GM18861 (cell line): ENCODE data around the gene CAV2.

ENCODE experiments used
- ATAC-seq: cut with Tn5 transposase; IDR thresholded peaks from one replicate; pipeline ENCODE4 v1.9.1; 2021; ENCODE audit not compliant: unreplicated experiment

The CAV2 gene

DNA sequence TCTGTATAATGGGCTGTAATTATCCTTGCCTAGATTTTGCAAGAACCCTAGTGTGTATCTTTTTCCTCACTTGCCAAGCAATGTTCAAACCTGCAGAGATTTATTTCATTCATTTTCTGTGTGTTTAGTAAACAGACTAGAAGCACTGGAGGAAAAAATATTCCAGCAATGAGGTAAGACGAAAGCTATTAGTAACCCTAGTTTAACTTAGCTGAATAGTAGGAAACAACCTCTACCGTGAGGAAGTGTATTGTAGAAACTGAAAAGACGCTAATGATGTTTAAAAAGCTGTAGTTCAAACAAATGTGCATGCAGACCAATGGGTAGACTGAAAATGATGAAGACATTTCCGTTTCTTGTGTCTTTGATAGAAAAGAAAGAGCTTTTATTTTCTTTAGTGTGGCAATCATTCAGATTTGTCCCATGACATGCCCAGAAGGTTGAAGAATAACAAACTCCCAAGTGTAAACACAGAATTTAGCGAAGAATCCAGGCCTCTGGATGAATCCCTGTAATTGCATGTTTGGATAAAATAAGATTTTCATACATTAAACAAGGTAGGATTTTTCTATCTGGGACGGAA is 46.0 kb downstream of the CAV2 start:
- no peak for ATAC-seq

DNA sequence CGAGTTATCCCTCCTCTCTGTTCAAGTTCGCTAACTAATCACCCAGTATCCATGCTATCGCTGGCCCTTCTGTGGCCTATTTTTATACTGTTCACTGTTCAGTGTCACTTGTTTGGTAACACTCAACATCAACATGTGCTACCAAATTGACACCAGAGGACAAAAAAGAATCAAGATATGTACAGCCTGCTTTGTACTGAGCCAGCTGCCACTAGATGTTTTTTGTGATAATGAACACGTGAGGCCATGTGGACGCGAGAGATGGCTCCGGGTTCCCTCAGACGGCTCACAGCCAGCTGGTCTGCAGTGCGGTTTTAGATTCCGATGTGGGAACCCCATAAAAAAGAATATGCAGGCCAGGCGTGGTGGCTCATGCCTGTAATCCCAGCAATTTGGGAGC is 46.5 kb downstream of the CAV2 start:
- no peak for ATAC-seq

DNA sequence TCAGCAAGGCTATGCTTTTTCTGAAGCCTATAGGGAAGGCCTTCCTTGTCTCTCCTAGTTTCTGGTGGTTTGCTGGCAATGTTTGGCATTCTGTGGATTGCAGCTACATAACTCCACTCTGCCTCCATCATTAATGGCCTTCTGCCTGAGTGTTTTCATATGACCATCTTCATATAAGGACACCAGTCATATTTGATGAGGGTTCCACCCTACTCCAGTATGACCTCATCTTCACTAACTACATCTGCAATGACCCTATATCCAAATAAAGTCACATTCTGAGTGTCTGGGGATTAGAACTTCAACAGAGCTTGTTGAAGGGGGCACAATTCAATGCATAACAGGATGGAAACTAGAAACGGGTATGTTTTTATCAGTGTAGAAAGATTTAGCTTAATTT is 47.4 kb downstream of the CAV2 start:
- no peak for ATAC-seq

DNA sequence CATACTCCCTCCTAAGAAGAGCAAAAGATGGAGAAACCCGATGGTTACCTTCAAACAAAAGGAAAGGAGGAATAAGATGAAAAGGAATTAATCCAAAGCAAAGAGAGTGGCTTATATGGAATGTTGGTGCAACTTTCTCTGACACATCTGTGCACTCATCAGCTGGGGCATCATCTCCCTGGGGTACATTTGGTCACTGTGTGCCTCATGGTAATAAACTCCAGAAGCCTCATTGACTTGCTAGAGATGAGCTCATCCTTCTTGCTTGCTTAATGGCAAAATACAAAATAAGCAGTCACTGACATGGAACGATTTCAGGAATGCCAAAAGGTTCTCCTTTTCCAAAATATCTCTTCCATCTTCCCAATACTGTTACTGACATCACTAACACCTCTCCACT is 47.8 kb downstream of the CAV2 start:
- ATAC-seq, result no peak

DNA sequence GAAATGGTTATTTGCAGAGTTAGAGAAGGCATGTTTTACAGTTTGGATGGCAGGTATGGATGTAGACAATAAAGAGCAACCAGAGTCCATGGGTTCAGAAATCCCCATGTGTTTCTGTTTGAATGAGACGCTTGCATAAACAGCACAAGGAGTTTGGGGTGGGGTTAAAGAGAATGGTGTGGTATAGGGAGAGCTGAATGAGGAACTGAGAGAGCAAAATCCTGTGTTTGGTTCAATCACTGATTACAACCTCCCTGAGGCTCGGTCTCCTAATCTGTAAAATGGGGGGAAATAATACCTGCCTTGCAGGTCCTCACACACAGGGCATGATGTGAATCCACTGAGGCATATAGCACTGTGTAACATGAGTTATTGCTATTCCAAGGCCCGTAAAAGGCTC is 49.0 kb downstream of the CAV2 start:
- ATAC-seq, result peak; percentile 90

DNA sequence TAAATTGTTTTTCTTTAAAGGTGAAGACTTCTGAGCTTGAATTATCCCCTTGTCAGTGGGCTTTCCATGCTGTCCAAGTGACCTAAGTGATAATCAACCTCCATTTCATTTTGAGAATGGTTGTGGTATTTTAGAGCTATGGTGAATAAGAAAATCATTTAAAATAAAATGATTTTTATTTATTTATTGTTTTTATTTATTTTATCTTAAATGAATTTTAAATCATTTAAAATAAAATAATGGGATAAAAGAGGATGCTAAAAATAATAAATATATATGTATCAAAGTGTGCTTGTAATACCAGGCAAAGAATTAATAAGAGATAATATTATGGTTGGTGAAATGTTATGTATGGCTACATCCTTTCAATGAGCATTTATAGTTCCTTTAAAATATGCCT is 49.8 kb downstream of the CAV2 start:
- no peak for ATAC-seq

DNA sequence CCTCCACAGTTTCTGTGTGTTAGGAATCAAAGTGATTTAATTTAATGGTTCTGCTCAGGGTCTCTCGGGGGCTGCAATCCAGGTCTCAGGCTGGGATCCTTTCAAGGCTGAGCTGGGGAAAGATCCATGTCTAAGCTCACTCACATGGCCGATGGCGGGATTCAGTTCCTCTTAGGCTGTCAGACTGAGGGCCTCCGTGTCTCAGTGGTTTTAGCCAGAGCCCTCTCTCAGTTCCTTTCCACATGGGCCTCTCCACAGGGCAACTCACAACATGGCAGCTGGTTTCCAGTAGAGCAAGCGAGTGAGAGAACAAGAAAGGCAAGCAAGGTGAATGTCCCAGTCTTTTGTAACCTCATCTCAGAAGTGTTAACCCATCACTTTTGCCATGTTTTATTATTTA is 52.2 kb downstream of the CAV2 start:
- ATAC-seq, result no peak

DNA sequence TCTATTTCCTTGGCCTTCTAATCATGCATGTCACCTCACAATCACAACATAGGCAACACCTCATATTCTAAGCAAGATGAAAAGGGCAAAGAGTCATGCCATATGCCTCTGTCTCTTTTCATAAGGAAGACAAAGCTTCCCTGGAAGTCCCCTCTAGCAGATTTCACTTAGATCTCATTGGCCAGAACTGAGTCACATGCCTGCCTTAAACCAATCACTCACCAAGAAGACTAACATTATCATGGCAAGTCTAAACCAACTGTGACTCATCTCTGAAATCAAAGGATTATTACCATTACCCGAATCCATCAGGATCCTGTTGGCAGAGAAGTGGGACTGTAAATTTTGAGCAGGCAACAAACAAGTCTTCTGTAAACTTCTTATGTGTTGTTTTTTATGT is 53.1 kb downstream of the CAV2 start:
- no peak for ATAC-seq

DNA sequence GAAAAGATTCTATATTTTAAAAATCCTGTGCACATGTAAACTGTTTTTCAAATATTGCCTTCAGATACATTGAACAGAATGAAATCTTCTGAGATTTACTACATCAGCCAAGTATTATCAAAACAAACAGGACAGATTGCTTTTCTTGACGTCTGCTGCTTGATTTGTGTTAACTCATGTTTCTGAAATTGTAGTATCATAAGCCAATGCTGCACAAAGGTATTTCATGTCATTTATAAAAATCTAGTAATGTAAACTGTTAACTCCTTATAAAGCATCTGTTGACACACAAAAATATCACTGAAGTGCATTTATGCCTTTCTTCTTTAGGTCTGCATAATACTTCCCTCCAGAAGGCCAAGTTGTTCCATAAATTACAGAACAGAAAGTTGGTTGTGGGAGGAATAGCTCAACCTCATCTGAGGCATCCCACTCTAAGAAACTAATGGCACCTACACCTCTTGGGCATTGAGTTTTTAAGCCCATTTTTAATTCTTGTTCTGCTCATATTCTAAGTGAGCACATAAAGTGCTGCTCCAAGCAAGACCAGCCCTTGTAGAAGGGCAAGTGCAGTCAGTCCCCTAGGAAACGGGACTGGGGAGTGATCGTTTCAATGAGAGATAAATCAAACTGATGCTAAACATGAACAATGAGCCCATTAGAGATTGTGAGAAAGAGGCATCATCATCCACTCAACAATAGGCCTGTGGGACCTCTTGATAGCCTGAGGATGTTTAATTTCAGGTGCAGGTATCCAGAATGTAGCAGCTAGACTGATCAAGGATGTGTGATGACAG is 53.8 kb downstream of the CAV2 start:
- ATAC-seq, result no peak

DNA sequence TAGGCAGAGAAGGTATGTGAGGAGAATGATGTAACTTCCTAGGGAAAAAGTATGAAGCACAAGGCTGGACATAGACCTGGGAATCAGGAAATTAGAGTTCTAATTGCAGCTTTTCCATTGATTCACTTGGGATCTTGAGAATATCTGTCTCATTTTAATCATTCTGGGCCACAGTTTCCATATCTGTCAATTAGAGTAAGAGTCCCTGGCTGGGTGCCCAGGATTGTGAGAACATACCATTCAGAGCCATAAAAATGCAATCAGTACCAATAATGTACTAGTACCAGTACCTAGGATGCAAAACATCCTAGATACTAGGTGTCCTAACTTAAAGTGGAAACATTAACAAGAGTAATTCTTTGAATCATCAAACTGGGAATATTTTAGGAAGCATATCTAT is 54.9 kb downstream of the CAV2 start:
- no peak for ATAC-seq

DNA sequence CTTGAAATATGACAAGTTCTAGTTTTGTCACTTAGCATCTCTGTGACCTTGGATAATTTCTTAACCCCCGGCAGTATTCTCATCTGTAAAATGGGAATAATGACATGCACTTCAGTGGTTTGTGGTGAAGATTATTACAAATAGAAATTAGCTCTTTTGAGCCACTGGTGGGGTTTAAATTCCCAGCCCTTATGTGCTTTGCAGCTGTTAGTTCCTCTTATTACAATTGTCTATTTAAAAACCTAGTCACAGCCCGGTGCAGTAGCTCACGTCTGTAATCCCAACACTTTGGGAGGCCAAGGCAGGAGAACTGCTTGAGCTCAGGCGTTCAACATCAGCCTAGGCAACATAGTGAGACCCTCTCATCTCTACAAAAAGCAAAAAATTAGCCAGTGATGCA is 55.4 kb downstream of the CAV2 start:
- ATAC-seq, result no peak

DNA sequence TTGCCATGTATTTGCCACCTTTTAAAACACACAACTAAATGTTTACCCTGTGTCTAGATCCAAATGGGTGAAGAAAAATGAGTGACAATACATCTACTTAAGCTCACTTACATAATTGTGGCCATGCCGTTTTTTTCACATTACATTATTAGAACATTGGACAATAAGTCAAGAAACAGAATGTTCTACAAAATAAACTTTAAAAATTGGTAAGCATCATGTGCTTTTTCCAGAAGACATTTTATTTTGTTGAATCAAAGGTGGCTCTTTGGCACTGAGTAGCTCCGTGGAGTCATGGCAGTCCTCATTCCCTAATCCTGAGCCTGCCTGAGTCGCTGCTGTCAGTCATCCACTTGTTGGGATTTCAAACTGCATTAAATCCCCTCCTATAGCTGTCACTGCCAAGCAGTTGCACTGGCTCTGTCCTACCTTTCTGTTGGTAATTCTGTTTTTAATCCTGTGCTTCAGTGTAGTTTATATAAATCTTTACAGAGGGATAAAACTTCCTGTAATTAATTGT is 57.6 kb downstream of the CAV2 start:
- no peak for ATAC-seq

DNA sequence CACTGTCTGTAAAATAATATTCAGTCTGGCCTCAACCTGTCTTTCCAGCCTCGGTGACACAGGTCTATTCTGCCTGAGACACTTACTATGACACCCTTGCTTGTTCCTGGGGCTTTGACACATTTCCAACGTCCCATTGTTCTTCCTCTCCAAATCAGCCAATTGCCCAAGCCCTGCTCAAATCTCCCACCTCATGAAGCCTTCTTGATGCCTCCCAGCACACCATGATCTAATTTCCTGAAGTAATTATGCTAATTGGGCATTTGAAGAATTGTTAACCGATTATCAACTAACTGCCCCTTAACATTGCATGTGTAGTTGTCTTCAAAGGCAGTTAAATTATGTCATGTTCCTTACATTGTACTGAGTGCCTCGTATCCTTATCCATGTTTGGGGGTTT is 58.4 kb downstream of the CAV2 start:
- ATAC-seq, result no peak
